HCT116 (cell line): ENCODE measurements around the gene TNFRSF1A.

ENCODE experiments used
- ELF1 ChIP-seq: IDR thresholded peaks from 2 replicates; pipeline ENCODE4 v1.6.1; 2012; ENCODE audit warnings: low read depth, borderline replicate concordance
- EZH2 ChIP-seq: fragments of 200-600 bp; sonication (generic); IDR thresholded peaks from 2 replicates; pipeline ENCODE4 v1.6.1; 2017; ENCODE audit warnings: antibody characterized with exemption, mixed run types
- POLR2A ChIP-seq: IDR thresholded peaks from 2 replicates; pipeline ENCODE4 v1.7.0; 2011; ENCODE audit warnings: borderline replicate concordance; ENCODE audit not compliant: insufficient read depth, insufficient read length; ENCODE audit errors: extremely low read depth
- TF ChIP-seq, protein P1 (sequence below), 3 experiments: fragments of 200-600 bp in 1 of 3; sonication (generic) in 1 of 3; IDR thresholded peaks in 2 of 3; conservative IDR thresholded peaks in 1 of 3; 2 replicates each; pipeline ENCODE4 v1.5.1; 2012 to 2017; ENCODE audit warnings: low read depth in 2 of 3, low read length in 2 of 3, antibody characterized with exemption in 1 of 3, borderline replicate concordance in 1 of 3, control low read depth in 1 of 3, mild to moderate bottlenecking in 1 of 3, mixed read lengths in 1 of 3, mixed run types in 1 of 3, moderate library complexity in 1 of 3; ENCODE audit not compliant: insufficient read depth in 1 of 3

DNA sequence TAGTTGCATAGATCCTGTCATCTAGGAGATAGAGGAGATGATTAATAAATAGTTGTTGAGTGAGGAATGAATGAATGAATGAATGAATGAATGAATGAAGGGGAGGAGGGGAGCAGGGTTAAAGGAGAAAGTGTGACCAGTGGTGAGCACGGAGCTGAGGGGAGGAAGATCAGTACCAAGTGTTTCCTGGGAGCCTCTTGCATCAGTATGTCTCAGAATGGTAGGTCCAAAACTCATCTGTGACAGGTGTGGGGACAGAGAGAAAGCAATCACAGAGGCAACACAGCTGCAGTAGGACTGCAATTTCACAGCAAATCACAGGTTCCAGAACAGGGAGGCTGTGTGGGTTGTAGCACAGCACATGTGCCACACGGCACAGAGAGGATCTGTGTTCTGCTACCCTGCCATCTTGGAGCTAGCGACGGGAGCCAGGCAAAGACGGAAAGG is 14.5 kb upstream of the TNFRSF1A start:
- TF ChIP-seq ELF1 (no peak), EZH2 (no peak), POLR2A (no peak)
- TF ChIP-seq, protein P1, sequence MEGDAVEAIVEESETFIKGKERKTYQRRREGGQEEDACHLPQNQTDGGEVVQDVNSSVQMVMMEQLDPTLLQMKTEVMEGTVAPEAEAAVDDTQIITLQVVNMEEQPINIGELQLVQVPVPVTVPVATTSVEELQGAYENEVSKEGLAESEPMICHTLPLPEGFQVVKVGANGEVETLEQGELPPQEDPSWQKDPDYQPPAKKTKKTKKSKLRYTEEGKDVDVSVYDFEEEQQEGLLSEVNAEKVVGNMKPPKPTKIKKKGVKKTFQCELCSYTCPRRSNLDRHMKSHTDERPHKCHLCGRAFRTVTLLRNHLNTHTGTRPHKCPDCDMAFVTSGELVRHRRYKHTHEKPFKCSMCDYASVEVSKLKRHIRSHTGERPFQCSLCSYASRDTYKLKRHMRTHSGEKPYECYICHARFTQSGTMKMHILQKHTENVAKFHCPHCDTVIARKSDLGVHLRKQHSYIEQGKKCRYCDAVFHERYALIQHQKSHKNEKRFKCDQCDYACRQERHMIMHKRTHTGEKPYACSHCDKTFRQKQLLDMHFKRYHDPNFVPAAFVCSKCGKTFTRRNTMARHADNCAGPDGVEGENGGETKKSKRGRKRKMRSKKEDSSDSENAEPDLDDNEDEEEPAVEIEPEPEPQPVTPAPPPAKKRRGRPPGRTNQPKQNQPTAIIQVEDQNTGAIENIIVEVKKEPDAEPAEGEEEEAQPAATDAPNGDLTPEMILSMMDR (IDR thresholded peaks at IDR 0.05 in 2 of 3, conservative IDR thresholded peaks at IDR 0.05 in 1 of 3; ENCODE audit: borderline replicate concordance in 1 of 3, insufficient read depth in 1 of 3, low read depth in 2 of 3, low read length in 2 of 3) = no peak
